ENCODE data around the gene PIGC. TPM values are rescaled to one million over a fixed set of nuclear protein-coding genes. Genes with fewer than 3 reads are reported as not detected.

The PIGC gene
- total and polyA plus RNA-seq, 2 donors (not counting 3 experiments of a cell fraction or from before 2014, with no cell fraction given) = 16.1 to 25.8 TPM

- H3K27ac ChIP-seq (ENCODE audit: insufficient read depth, low read depth, low read length) = no peak overlapping the region
- intact Hi-C loops (cut with micrococcal nuclease) = no loop called here
- no peak overlapping the region for H3K4me3 ChIP-seq (replicated peaks in 1 of 3; ENCODE audit: insufficient read depth in 1 of 3, low read depth in 1 of 3, low read length in 3 of 3)
- no peaks in the 10 kb centered on the region for H3K4me1 ChIP-seq (ENCODE audit: control insufficient read depth, extremely low read depth, insufficient read depth, low read length)
- no peak for TF ChIP-seq MYC (IDR thresholded peaks at IDR 0.05; ENCODE audit: low read depth, low read length)
- TF ChIP-seq CTCF (IDR thresholded peaks at IDR 0.05; ENCODE audit: extremely low read depth in 1 of 2, insufficient read depth in 1 of 2, low read depth in 1 of 2, low read length in 2 of 2) = no peak
- no peak for TF ChIP-seq POLR2AphosphoS5 (IDR thresholded peaks at IDR 0.05; ENCODE audit: insufficient read depth, low read depth, low read length)
- TF ChIP-seq JUN (IDR thresholded peaks at IDR 0.05; ENCODE audit: borderline replicate concordance, insufficient read depth, insufficient read length, low read depth) = no peak
- TF ChIP-seq MAX (IDR thresholded peaks at IDR 0.05; ENCODE audit: insufficient read depth, insufficient read length) = no peak
- TF ChIP-seq FOS (IDR thresholded peaks at IDR 0.05; ENCODE audit: borderline replicate concordance, insufficient read depth, low read length) = no peak
- no peak for TF ChIP-seq EZH2 (IDR thresholded peaks at IDR 0.05; ENCODE audit: borderline replicate concordance, low read depth, low read length, severe bottlenecking)
- TF ChIP-seq GATA2 (IDR thresholded peaks at IDR 0.05; ENCODE audit: insufficient read depth, insufficient read length, low read depth, low read length) = no peak
- no peak for TF ChIP-seq POLR2A (IDR thresholded peaks at IDR 0.05; ENCODE audit: low read depth, low read length)
- no peaks in the 10 kb centered on the region for H4K20me1 ChIP-seq (replicated peaks; ENCODE audit: control insufficient read depth, extremely low read depth, insufficient read depth, low read length)
- no TSS peak for BruUV-seq (replicated peaks)
- no peaks in the 10 kb centered on the region for H3K9me1 ChIP-seq (replicated peaks; ENCODE audit: control insufficient read depth, extremely low read depth, insufficient read depth, low read length)
- dilution Hi-C loops (cut with MboI; ENCODE audit: extremely low pct_ligation_motif_present, low sequenced_read_pairs) = loop anchor here (25.0 kb wide), 1 partner anchor 405 kb away; no protein-coding TSS in a partner anchor
- H3K9ac ChIP-seq (replicated peaks; ENCODE audit: extremely low read depth, insufficient read depth, low read length) = no peak overlapping the region
- CTCF ChIA-PET = interaction anchor here (0.8 to 2.2 kb wide), 6 partner anchors 9 to 773 kb away, joined by 3 to 10 read pairs (median 3); no protein-coding TSS in a partner anchor
- no peaks in the 10 kb centered on the region for H3K79me2 ChIP-seq (ENCODE audit: control insufficient read depth, insufficient read depth, low read length)
- H3K36me3 ChIP-seq (ENCODE audit: control insufficient read depth in 2 of 2, extremely low read depth in 1 of 2, insufficient read depth in 2 of 2, low read length in 2 of 2) = no peaks in the 10 kb centered on the region
- no peaks in the 10 kb centered on the region for H3K9me3 ChIP-seq (replicated peaks; ENCODE audit: control insufficient read depth, insufficient read depth, low read length)
- POLR2A ChIA-PET = no interaction called here
- FAIRE-seq (no peak), DNase-seq (ENCODE audit: low read depth, low spot score) (no peak)
- H2AFZ ChIP-seq (ENCODE audit: low read depth, low read length) = no peak overlapping the region
- no peaks in the 10 kb centered on the region for H3K27me3 ChIP-seq (ENCODE audit: control insufficient read depth in 2 of 2, insufficient read depth in 2 of 2, low read length in 2 of 2)
- H3K4me2 ChIP-seq (ENCODE audit: insufficient read depth, low read length) = no peak overlapping the region
Observed at GRCh38 chr1:172417557-172417956, 26.3 kb downstream of the PIGC start.
